MCF 10A (cell line): ENCODE measurements around the gene CHST15. TPM values are rescaled to one million over a fixed set of nuclear protein-coding genes. Genes with fewer than 3 reads are reported as not detected.

Experiments used
- BruUV-seq: library from RNA; stranded (reverse); fragments of 400-500 nt; replicated peaks from 2 replicates; lab custom pipeline; 2021; lab: Mats Ljungman, UMichigan
- CTCF ChIA-PET: fragments of 300-600 bp; sonication (Branson Sonifier 250); formaldehyde crosslinking; extraction: SDS; loops from one replicate; lab custom pipeline; 2021; ENCODE audit warnings: antibody characterized with exemption, inconsistent platforms; lab: Yijun Ruan, JAX
- POLR2A ChIA-PET: fragments of 300-600, 350-650 bp; sonication (Branson Sonifier 250); formaldehyde crosslinking; extraction: SDS; loops from one replicate; lab custom pipeline; 2020; ENCODE audit warnings: antibody characterized with exemption, inconsistent platforms; lab: Yijun Ruan, JAX
- DNase-seq: peaks from one replicate; pipeline ENCODE4 v3.0.0-alpha.2; 2018; ENCODE audit not compliant: unreplicated experiment
- H3K27ac Mint-ChIP-seq: one replicate; pipeline ENCODE4 v1.8.0; 2022; ENCODE audit warnings: mild to moderate bottlenecking, low read depth, mixed read lengths; ENCODE audit not compliant: unreplicated experiment
- H3K27me3 Mint-ChIP-seq: one replicate; pipeline ENCODE4 v1.8.0; 2022; ENCODE audit warnings: mixed read lengths; ENCODE audit not compliant: insufficient read depth, unreplicated experiment
- H3K36me3 Mint-ChIP-seq: one replicate; pipeline ENCODE4 v1.8.0; 2022; ENCODE audit warnings: mild to moderate bottlenecking, moderate library complexity, mixed read lengths; ENCODE audit not compliant: insufficient read depth, unreplicated experiment
- H3K4me1 Mint-ChIP-seq: one replicate; pipeline ENCODE4 v1.8.0; 2022; ENCODE audit warnings: mixed read lengths; ENCODE audit not compliant: insufficient read depth, unreplicated experiment
- H3K4me3 Mint-ChIP-seq: one replicate; pipeline ENCODE4 v1.8.0; 2022; ENCODE audit warnings: mild to moderate bottlenecking, moderate library complexity, mixed read lengths; ENCODE audit not compliant: unreplicated experiment
- H3K9me3 Mint-ChIP-seq: one replicate; pipeline ENCODE4 v1.8.0; 2022; ENCODE audit warnings: mixed read lengths; ENCODE audit not compliant: unreplicated experiment
- CTCF ChIP-seq: fragments of 200-600 bp; IDR thresholded peaks from one replicate; pipeline ENCODE4 v1.8.0; 2022; ENCODE audit warnings: antibody characterized with exemption, mild to moderate bottlenecking; ENCODE audit not compliant: unreplicated experiment
- intact Hi-C: fragments of 100-400 bp; cut with micrococcal nuclease; formaldehyde crosslinking; loops from 2 replicates; pipeline ENCODE4 v1.14.1; 2022
- total RNA-seq: library from RNA; stranded (reverse); gene quantifications from 2 replicates; pipeline ENCODE4 v1.2.3, GENCODE V29; 2022

Gene CHST15
- total RNA-seq, 1 experiment from 2014 or later = 32.8 TPM

GRCh38 chr10:124082555-124082954 lies 10.8 kb downstream of the CHST15 start:
- TF ChIP-seq CTCF = no peak
- BruUV-seq = TSS peak; percentile 5
- Mint-ChIP-seq H3K27ac (no peak overlapping the region), H3K4me3 (no peak overlapping the region), H3K9me3 (no peaks in the 10 kb centered on the region), H3K4me1 (peaks cover 4% of the 10 kb centered on the region), H3K27me3 (no peaks in the 10 kb centered on the region), H3K36me3 (no peaks in the 10 kb centered on the region)
- DNase-seq = no peak
- CTCF ChIA-PET = interaction anchor here (0.8 kb wide), 1 partner anchor 9 kb away, joined by 3 read pairs; no protein-coding TSS in a partner anchor
- intact Hi-C loops = no loop called here
- POLR2A ChIA-PET = interaction anchor here (1.9 kb wide), 1 partner anchor 39 kb away, joined by 4 read pairs; no protein-coding TSS in a partner anchor

- Mint-ChIP-seq H3K9me3 (no peaks in the 10 kb centered on the region), H3K4me3 (no peak overlapping the region), H3K27me3 (no peaks in the 10 kb centered on the region), H3K27ac (no peak overlapping the region), H3K4me1 (peaks cover 4% of the 10 kb centered on the region), H3K36me3 (no peaks in the 10 kb centered on the region)
- no peak for TF ChIP-seq CTCF
- POLR2A ChIA-PET = interaction anchor here (1.9 kb wide), 1 partner anchor 38 kb away, joined by 4 read pairs; no protein-coding TSS in a partner anchor
- no TSS peak for BruUV-seq
- no peak for DNase-seq
- intact Hi-C loops = no loop called here
- CTCF ChIA-PET = interaction anchor here (1.0 kb wide), 1 partner anchor 87 kb away, joined by 4 read pairs; no protein-coding TSS in a partner anchor
These were observed 11.8 kb downstream of the CHST15 start for GRCh38 chr10:124081547-124082140.

GRCh38 chr10:124079864-124080263 lies 13.5 kb downstream of the CHST15 start:
- Mint-ChIP-seq H3K27ac (no peak overlapping the region), H3K4me1 (peaks cover 4% of the 10 kb centered on the region), H3K36me3 (no peaks in the 10 kb centered on the region), H3K4me3 (no peak overlapping the region), H3K27me3 (no peaks in the 10 kb centered on the region), H3K9me3 (no peaks in the 10 kb centered on the region)
- ChIA-PET POLR2A (no interaction called here), CTCF (interaction anchor here (1.0 kb wide), 1 partner anchor 84 kb away, joined by 3 read pairs; no protein-coding TSS in a partner anchor)
- intact Hi-C loops = no loop called here
- DNase-seq = no peak
- no peak for TF ChIP-seq CTCF
- no TSS peak for BruUV-seq

- no peak for DNase-seq
- Mint-ChIP-seq H3K9me3 (no peaks in the 10 kb centered on the region), H3K4me1 (peaks cover 4% of the 10 kb centered on the region), H3K36me3 (no peaks in the 10 kb centered on the region), H3K27ac (no peak overlapping the region), H3K27me3 (no peaks in the 10 kb centered on the region), H3K4me3 (no peak overlapping the region)
- ChIA-PET POLR2A (no interaction called here), CTCF (interaction anchor here (1.0 to 1.2 kb wide), 2 partner anchors 82 to 84 kb away, joined by 3 to 4 read pairs; no protein-coding TSS in a partner anchor)
- no TSS peak for BruUV-seq
- TF ChIP-seq CTCF = no peak
- intact Hi-C loops = no loop called here
These were observed 14.7 kb downstream of the CHST15 start for GRCh38 chr10:124078714-124079113.
